Erythroblast (primary cell): ENCODE data around the gene DTHD1.

Source experiments
- GATA1 ChIP-seq: IDR thresholded peaks from 2 replicates; pipeline ENCODE4 v1.6.1; 2011; ENCODE audit warnings: low read depth, mild to moderate bottlenecking, control low read depth, low read length, moderate library complexity
- POLR2A ChIP-seq: IDR thresholded peaks from 2 replicates; pipeline ENCODE4 v1.6.1; 2011; ENCODE audit warnings: mild to moderate bottlenecking, low read length

DNA sequence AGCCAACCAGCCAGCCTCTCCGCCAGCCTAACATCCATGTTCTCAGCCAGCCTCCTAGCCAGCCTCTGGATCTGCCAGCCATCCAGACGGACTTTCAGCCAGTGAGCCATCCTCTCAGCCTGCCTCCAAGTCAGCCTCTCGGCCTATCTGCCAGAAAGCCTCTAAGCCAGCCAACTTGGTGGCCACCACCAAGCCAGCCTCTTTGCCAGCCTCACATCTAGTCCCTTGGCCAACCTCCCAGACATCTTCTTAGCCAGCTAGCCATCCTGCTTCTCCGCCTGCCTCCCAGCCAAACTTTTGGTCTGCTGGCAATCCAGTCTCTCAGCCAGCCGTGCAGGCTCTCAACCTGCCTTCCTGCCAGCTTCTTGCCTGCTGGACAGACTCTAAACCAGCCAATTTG lies 20.7 kb upstream of the DTHD1 start:
- TF ChIP-seq POLR2A (no peak), GATA1 (no peak)
